ENCODE results near the gene MROH7.

MROH7 gene

DNA sequence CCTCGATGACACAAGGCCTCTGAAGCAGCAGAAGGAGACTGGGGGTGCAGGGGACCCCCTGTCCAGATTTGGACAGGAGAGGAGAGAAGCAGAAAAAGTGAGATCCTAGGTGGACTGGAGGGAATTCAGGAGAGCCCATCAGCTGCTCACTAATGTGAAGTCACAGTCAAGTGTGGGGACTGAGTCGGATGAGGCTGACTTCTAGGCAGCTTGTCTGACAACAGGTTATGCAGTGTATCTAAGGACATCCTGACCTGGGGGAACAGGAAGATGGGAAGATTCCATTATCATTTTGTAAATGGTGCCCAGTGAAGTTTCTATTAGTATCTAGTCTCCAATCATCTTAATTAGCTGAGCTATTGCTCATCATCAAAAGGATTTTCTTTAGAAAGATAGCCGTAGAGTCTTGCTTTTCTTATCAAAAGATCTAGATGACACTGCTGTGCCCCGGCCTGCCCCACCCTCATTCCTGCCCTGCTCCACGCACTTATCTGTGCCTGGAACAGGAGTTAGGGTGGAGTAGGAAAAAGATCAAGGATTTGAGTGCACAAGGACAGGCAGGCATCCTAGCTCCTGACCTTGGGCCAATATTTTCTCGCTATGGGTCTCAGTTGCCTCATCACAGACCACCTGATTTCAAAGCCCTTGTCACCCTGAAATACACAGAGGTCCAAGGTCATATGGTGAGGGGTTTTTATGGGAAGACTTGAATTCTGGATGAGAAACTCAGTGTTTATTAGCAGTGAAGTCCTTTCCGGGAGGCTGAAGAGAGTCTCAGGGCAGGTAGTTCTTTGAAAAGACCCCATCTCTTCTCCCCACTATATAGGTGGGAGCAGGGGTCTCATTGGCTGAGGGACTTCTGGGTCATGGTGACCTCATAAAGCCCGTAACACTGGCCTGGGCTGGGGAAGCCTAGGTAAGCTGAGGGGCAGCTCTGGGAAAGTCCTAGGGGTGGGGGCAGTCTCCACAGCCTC is at the start of gene MROH7:
Gene MROH7, plus strand, starts transcription at position 924 of the 974 bp plus-strand sequence. CDS start 11,141 bp downstream, outside the sequence.
- DNase-seq (ENCODE audit: low spot score) = no peak

DNA sequence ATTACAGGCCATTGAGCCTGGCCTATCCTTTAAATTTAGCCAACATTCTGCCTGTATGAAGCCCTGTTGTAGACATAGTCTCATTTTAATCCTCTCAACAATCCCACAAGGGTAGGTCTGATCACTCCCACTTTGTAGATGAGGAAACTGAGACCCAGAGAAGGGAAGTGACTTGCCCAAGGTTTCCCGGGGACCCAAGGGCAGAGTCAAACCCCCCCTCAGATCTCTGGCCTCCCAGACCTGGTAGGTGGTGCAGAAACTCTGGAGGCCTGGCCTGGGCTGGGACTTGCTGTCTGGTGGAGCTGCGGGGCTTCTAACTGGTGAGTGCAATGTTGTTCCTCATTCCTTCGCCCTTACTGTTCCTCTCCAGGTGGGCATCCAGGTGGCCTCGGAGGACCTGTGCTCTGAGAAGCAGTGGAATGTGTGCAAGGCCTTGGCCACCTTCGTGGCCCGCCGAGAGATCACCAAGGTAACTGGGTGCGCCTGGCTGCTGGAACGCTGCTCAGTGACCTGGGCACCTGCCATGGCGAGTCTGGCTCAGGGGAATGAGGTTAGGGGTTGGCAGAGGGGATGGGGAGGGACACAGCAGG is 47.9 kb upstream of the MROH7 start:
- no peak for DNase-seq (ENCODE audit: low spot score)

DNA sequence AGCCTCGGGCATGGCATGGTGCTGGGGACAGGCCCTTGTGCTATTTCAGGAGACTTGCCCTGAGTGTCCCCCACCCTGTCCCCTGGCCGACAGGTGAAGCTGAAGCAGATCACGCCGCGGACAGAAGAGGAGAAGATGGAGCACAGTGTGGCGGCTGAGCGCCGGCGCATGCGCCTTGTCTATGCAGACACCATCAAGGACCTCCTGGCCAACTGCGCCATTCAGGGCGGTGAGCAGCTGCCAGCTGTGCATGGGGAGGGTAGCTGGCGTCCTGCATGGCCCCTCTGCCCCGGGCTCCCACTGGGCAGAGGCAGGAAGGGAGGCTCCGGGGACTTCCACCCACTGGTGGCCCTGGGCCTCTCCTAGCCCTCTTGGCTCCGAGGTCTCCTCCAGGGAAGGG is 47.1 kb upstream of the MROH7 start:
- DNase-seq (ENCODE audit: low spot score) = no peak

DNA sequence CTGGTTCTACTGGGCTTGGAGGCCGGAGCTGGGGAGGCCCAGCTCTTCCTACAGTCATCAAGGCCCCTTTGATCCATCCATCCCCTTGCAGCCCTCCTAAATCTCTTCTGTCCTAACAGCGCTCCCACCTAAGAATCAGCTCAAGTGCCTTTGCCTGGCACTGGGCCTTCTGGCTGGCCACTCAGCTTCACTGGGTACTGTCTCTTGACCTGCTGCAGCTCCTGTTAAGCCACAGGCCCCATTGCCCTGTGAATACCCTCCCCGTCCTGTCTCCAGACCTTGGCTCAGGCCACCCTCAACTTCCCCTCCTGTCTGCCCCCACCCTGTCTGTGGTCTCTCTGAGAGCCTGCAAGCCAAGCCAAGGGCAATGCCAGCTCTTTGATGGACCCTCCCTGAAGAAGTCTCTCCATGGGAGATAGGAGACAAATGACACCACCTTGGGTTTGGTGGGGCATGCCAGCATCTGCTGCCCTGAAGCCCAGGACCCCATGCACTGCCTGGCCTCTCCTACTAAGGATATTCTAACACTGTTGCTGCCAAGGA is 45.6 kb upstream of the MROH7 start:
- DNase-seq (ENCODE audit: low spot score) = no peak

DNA sequence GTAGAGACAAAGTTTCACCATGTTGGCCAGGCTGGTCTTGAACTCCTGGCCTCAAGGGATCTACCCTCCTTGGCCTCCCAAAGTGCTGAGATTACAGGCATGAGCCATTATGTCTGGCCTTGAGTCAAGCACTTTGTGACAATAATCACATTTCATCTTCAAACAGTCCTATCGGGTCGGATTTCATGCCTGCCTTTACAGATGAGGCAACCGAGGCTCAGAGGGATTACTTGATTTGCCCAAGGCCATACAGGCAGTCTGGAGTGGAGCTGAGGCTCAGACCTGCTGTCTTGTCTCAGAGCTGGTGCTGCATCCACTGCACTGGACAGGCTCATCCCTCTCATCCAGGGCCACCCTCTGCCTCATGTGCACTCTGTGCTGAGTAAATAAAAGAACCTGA is 44.8 kb upstream of the MROH7 start:
- DNase-seq (ENCODE audit: low spot score) = no peak

DNA sequence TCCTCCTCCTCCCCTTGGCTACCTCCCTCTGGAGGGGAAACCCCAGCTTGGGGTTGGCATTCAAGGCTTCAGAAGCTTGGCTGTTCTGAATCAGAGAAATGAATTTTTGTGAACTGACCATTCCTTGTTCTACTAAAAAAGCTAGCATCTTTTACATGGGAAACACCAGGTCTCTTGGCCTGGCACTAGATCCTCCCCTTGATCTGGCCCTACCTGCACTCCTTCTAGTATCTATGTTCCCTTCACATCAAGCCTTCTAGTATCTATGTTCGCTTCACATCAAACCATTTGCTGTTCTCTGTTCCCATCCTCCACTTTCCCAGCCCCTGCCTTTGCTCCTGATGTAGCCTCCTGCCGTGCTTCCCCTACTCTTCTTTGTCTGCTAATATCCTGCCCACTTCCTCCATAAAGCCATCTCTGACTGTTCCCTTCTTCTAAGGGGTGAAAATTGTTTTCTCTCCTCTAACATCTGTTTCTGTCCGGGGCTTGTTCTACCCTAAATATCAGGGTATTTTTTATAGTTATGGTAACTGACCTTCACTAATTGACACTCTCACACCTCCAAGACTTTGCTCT is 44.0 kb upstream of the MROH7 start:
- DNase-seq (ENCODE audit: low spot score) = no peak

DNA sequence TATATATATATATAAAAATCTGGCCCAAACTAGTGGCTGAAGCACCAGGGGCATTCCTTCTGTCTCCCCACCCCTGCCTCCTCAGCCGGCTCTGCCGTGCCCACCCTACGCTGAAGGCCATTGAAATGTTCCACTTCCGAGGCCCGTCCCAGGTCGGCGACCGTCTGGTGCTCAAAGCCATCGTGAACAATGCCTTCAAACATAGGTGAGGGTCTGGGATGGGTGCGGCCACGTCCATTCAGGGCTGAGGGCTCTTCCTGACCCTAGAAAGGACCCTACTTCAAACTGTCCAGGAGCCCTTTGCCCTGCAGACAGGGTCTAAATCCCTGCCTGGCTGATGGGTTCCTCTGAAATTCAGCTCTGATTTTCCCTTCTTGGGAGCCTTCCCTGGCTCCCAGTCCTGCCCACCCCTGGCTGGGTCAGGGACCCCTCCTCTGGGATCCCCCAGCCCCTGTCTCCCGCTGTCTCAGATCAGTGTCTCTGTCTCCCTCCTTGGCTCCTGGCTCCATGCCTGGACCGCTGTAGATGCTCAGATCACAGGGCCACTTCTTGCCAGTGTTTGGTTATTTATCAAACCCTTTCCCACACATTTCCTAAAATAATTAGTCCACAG is 42.3 kb upstream of the MROH7 start:
- no peak for DNase-seq (ENCODE audit: low spot score)

DNA sequence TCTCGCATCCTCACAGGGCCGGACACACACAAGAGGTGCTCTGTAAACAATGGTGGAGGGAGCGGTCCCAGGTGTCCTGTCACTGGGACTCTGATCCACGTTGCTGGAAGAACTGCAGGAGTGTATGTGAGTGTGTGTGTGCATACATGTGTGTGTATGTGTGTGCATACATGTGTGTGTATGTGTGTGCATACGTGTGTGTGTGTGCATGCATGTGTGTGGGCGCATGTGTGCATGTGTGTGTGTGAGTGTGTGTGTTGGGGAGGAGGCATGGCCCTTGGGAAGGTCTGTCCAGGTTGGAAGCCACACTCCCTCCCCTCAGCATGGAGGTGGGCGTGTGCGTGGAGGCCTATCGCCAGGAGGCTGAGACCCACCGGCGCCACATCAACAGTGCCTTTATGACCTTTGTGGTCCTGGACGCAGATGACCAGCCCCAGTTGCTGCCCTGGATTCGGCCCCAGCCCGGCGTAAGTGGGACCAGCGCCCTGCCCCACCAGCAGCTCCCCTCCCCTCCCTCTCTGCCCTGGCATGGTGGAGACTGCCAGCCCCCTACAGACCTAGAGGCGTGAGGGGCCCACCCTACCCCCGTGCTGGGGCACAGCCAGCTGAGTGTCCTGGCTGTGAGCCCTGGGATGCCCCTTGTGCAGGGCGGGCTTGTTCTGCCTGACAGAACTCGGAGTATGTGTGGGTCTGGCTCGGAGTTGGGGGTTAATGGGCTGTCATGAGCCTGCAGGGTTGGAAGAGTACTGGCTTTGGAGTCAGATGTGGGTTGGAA is 40.5 kb upstream of the MROH7 start:
- no peak for DNase-seq (ENCODE audit: low spot score)

DNA sequence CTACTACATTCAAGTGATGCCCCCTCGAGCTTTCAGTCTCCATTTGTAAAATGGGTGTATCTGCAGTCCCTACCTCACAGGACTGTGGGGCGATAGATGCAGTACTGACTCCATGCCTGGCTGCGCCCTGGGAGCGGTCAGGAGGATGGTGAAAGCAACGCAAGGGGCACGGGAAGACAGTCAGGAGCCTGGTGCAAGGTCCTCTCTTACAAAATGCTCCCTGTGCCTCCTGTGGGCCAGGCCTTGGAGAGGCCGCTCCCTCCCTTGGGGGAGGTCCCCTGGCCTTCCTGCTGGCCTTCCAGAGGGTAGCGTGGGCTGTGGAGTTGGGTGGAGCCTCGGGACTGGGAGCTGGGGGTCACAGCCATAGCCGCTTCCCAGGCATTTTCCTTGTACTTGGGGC is 39.9 kb upstream of the MROH7 start:
- no peak for DNase-seq (ENCODE audit: low spot score)

DNA sequence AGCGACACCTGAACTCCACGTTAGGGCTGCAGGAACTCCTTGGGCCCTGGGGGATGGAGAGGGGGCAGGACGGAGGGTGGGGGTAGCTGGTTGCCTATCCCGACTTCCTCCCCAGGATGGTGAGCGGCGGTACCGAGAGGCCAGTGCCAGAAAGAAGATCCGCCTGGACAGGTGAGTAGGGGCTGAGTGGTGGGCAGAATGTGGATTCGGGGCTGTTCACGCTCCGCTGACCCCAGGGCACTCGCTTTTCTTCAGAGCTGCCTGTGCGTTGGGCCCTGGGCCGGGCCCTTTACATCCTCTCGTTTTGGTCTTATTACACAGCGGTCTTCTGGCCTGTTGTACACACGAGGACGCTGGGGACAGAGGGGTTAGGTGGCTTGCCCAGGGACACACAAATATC is 39.0 kb upstream of the MROH7 start:
- DNase-seq (ENCODE audit: low spot score) = no peak

DNA sequence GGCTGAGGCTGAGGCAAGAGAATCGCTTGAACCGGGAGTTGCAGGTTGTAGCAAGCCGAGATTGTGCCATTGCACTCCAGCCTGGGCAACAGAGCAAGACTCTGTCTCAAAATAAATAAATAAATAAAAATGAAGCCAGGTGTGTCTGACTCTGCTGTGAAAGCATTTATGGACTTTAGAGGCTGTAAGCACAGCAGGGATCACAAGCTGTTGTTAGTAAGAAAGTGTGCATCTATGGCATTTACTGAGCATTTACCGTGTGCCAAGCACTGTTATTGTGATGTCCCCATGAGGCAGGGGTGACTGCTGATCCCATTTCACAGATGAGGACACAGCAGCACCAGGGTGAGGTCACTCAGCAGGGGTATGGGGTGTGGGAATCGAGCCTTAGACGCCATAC is 38.3 kb upstream of the MROH7 start:
- no peak for DNase-seq (ENCODE audit: low spot score)

DNA sequence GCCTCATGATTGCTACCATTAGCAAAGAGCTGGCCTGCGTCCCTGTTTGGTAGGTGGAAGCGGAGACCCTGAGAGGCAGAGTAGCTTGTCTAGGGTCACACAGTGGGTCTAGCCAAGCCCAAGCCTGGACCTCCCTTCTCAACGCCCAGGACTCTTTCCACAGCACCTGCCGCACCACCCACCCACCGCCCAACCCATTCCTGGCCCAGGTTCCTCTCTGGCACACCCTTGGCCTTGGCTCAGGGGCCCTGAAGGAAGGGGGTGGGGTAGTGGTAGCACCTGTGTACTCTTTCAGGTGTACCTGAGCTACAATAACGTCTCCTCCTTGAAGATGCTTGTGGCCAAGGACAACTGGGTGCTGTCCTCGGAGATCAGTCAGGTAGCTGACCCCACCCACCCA is 37.5 kb upstream of the MROH7 start:
- DNase-seq (ENCODE audit: low spot score) = no peak

DNA sequence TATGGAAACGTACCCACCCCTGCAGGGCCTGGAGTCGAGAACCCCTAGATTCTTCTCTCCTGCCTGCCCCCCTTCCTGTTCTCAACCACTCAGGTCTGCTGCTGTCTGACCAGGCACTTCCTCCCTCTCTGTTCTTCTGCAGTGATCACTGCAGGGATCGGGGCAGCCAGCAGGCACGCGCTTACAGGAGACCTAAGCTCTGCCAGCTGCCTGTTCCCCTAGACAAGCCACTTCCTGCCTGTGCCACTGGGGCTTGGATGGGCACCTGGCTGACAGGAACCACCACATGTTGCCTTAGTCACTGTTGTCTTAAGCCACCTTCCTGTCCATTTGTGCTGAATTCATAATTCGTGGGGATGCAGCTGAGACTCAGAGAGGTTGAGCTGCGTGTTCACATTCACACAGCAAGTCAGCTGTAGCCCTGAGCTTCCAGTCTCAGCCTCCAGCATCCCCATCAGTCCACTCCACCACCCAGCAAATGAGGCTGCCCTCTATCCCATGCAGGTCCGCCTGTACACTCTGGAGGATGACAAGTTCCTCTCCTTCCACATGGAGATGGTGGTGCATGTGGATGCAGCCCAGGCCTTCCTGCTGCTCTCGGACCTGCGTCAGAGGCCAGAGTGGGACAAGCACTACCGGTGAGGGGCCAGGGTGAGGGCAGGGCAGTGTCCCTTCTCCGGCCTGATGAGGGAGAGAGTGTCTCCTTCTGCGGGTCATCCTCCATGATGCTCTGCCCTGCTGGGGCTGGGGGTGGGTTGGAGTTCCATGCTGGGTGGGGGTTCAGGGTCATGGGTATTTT is 36.8 kb upstream of the MROH7 start:
- DNase-seq (ENCODE audit: low spot score) = no peak

DNA sequence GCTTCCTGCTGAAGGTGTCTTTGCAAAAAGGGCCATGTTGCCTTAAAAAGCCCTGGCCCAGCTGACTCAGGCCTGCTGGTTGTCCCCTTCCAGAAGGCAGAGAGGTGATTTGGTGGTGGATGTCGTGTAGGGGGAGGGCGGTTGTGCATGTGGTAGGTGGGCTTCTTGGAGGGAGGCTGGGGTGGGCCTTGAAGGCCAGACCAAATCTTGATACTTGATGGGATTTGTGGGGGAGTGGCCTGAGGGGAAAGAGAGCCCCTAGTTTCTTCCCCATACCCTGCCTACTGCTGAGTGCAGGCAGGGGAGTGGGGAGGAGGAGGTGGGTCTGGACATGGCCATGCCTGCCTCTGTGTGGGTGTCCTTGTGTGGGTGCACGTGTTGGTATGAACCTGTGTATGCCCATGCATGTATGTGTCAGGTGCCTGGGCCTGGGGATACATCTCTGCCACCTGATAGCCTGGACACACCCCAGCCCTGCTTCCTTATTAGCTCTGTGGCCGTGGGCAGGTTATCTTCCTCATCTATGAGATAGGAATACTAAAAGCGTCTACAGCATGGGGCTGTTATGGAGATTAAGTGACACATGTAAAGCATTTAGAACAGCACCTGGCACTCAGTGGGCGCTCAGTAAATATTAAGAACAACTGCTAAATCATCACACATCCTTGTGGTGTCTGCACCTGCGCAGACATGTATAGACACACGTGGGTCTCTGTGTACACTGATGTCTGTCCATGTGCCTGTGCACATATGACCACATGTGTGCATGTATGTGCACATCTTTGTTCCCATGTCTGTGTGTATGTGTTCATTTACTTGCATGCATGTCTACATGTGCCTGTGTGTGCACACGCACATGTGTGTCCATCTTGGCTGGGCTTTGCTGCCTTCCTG is 35.2 kb upstream of the MROH7 start:
- no peak for DNase-seq (ENCODE audit: low spot score)

DNA sequence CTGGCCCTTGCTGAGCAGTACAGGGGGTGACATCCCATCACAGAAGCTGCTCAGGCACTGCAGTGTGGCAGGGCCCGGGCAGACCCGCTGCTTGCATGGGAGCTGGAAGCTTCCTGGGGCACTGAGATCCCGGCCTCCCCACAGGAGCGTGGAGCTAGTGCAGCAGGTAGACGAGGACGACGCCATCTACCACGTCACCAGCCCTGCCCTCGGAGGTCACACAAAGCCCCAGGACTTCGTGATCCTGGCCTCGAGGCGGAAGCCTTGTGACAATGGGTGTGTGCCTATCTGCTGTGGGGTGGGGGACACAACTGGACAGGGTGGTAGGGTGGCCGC is 34.6 kb upstream of the MROH7 start:
- no peak for DNase-seq (ENCODE audit: low spot score)

DNA sequence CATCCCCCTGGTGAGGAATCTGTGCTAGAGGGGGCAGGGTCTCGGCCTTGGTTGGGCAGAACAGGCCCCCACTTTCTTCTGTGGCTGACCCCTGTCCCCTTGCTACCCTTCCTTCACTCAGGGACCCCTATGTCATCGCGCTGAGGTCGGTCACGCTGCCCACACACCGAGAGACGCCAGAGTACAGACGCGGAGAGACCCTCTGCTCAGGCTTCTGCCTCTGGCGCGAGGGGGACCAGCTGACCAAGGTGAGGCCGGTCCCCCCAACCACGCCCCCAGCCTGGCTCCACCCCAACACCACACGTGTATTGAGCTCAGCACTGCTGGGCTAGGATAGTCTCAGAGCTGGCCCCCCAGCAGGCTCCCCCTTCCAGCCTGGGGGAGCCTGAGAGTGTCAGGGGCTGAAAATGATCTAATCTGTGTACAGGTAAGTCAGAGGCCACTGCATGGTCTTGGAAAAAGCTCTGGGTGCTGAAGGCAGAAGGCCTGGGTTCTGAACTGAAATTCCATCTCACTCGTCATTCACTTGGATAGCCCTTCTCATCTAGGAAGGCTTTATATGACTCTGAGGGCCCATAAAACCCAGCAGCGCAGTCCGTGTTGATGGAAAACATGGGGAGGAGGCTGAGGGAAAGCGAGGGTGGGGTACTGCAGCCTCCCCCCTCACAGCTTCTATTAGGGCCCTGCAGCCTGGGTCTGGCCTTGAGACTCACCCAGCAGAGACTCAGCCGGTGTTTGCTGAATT is 33.6 kb upstream of the MROH7 start:
- DNase-seq (ENCODE audit: low spot score) = no peak

DNA sequence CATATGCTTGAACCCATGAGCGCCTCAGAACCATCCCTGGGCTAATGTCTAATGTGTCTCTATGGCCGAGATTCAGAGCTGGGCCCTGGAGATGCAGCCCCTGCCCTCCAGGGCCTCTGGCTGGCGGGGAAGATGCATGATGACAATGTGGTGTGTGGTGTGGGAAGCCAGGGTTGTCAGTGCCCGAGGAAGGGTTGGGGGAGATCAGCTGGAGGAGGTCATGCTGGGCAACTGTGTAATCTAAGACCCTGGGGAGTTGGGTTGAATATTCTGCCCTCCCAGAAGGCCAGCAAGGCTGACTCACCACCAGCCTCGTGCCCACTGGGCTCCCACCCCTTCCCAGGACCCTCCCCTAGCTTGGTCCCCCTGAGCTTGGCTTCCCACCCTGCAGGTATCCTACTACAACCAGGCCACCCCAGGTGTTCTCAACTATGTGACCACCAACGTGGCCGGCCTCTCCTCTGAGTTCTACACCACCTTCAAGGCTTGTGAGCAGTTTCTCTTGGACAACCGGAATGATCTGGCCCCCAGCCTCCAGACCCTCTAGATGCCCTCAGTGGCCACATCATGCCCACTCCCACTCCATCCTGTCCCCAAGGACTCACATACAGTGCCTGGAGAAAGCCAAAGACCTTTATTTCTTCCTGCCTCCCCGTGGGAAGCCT is 32.9 kb upstream of the MROH7 start:
- DNase-seq (ENCODE audit: low spot score) = no peak

DNA sequence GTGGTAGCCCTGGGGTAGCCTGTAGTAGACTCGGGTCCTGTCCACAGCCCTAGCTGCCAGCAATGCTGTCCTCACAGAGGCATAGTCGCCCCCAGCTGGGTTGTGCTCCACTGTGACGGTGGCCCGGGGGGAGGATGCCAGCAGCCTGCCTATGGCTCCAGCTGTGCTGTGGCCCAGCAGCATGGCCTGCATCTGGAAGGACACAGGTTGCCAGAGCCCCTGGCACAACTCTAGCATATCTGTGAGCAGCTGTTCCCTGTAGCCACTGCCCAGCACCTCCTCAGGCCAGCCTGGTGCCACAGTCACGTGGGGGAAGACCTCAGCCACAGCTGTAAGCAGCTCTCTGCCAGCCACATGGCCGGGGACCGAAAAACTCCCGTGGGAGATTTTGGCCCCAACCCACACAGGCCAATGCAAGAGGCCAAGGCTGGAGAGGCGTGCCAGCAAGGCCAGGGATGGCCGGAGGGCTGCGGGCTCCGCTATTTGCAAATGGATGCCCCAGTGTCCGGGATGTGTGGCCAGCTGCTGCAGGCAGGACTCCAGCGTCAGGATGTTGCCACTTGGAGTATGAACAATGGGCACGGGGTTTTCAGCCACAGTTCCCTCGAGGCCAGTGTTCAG is 32.2 kb upstream of the MROH7 start:
- no peak for DNase-seq (ENCODE audit: low spot score)
